ENCODE data around the gene ASB13.

ASB13 gene

GRCh38 chr10:5654218-5654755 is 12.1 kb downstream of the ASB13 start:
- FAIRE-seq (no peak), DNase-seq (ENCODE audit: insufficient read length, low spot score) (no peak)
- TF ChIP-seq, protein P1, sequence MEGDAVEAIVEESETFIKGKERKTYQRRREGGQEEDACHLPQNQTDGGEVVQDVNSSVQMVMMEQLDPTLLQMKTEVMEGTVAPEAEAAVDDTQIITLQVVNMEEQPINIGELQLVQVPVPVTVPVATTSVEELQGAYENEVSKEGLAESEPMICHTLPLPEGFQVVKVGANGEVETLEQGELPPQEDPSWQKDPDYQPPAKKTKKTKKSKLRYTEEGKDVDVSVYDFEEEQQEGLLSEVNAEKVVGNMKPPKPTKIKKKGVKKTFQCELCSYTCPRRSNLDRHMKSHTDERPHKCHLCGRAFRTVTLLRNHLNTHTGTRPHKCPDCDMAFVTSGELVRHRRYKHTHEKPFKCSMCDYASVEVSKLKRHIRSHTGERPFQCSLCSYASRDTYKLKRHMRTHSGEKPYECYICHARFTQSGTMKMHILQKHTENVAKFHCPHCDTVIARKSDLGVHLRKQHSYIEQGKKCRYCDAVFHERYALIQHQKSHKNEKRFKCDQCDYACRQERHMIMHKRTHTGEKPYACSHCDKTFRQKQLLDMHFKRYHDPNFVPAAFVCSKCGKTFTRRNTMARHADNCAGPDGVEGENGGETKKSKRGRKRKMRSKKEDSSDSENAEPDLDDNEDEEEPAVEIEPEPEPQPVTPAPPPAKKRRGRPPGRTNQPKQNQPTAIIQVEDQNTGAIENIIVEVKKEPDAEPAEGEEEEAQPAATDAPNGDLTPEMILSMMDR (IDR thresholded peaks at IDR 0.05; ENCODE audit: insufficient read depth, missing control alignments): no peak

DNA sequence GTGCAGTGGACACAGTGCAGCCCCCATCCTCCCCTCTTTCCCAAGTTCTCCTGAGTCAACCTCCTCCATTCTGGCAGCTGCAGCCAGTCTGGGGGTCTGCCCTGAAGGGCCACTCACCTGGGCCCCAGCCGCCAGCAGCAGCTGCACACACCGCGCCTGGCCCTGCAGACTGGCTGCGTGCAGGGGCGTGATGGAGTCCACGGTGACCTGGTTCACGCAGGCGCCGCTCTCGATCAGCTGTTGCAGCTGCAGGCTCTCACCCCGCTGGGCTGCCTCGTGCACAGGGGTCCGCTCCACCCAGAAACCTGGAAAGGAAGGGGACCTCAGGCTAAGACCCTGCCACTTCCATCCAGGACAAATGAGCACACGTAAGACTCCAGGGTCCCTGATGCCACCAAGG is 13.6 kb downstream of the ASB13 start:
- FAIRE-seq (no peak), DNase-seq (ENCODE audit: insufficient read length, low spot score) (no peak)
- TF ChIP-seq, protein P1 (IDR thresholded peaks at IDR 0.05; ENCODE audit: insufficient read depth, missing control alignments): no peak

- TF ChIP-seq, protein P1 (IDR thresholded peaks at IDR 0.05; ENCODE audit: insufficient read depth, missing control alignments): no peak
- FAIRE-seq: no peak
- DNase-seq (ENCODE audit: insufficient read length, low spot score): no peak
Measured at GRCh38 chr10:5651388-5651764, 15.0 kb downstream of the ASB13 start.

- TF ChIP-seq, protein P1 (IDR thresholded peaks at IDR 0.05; ENCODE audit: insufficient read depth, missing control alignments): no peak
- DNase-seq (ENCODE audit: insufficient read length, low spot score) (no peak), FAIRE-seq (no peak)
Measured at GRCh38 chr10:5650664-5651387, 15.6 kb downstream of the ASB13 start.

DNA sequence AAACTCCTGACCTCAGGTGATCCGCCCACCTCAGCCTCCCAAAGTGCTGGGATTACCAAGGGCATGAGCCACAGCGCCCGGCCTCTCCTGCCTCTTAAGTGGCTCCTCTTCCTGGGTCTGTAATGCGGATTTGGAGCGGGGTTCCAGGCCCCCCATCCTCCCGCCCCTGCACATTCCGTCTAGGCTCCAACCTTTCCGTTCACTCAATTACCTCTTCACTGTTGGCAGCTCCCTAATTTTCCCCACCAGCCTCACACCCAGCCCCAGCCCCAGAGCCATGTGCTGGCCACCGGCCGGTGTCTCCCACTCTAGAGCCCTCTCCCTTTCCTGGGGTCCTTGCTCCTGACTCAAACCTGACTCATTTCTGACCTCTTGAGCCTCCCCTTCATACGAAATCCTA is 16.6 kb downstream of the ASB13 start:
- FAIRE-seq (no peak), DNase-seq (ENCODE audit: insufficient read length, low spot score) (no peak)
- TF ChIP-seq, protein P1 (IDR thresholded peaks at IDR 0.05; ENCODE audit: insufficient read depth, missing control alignments): no peak

- no peak for FAIRE-seq
Measured at GRCh38 chr10:5648494-5649457, 17.6 kb downstream of the ASB13 start.

More at GRCh38 chr10:5648494-5649457, 17.6 kb downstream of the ASB13 start:
- DNase-seq (ENCODE audit: insufficient read length, low spot score): no peak
- TF ChIP-seq, protein P1 (IDR thresholded peaks at IDR 0.05; ENCODE audit: insufficient read depth, missing control alignments): no peak

All from D721Med (cell line).